GM21786 (cell line): ENCODE measurements around the gene CDKL4.
"Not testable (repeated sequence)": the region's sequence is repeated elsewhere in the genome, so short reads cannot be mapped to it uniquely, and the experiment has no call there.

Source experiments
- ATAC-seq: cut with Tn5 transposase; IDR thresholded peaks from one replicate; pipeline ENCODE4 v1.9.1; 2021; ENCODE audit not compliant: unreplicated experiment

CDKL4 gene

GRCh38 chr2:39144416-39144815, 99.4 kb downstream of the CDKL4 start:
- no peak for ATAC-seq

GRCh38 chr2:39142904-39143605, 100.7 kb downstream of the CDKL4 start:
- no peak for ATAC-seq

- no peak for ATAC-seq
Measured at GRCh38 chr2:39141334-39142271, 102.2 kb downstream of the CDKL4 start.

GRCh38 chr2:39140948-39141333, 102.8 kb downstream of the CDKL4 start:
- not testable (repeated sequence) for ATAC-seq

GRCh38 chr2:39140322-39140847, 103.4 kb downstream of the CDKL4 start:
- ATAC-seq = no peak

- no peak for ATAC-seq
Measured at GRCh38 chr2:39139511-39140237, 104.1 kb downstream of the CDKL4 start.

GRCh38 chr2:39138837-39139211, 104.9 kb downstream of the CDKL4 start:
- no peak for ATAC-seq

- ATAC-seq = not testable (repeated sequence)
Measured at GRCh38 chr2:39138187-39138836, 105.5 kb downstream of the CDKL4 start.

GRCh38 chr2:39136799-39137198, 107.0 kb downstream of the CDKL4 start:
- ATAC-seq = no peak

- no peak for ATAC-seq
Measured at GRCh38 chr2:39135690-39136259, 108.0 kb downstream of the CDKL4 start.

- ATAC-seq = no peak
Measured at GRCh38 chr2:39133215-39133851, 110.4 kb downstream of the CDKL4 start.

GRCh38 chr2:39128919-39129391, 114.8 kb downstream of the CDKL4 start:
- peak; percentile 48 for ATAC-seq

- peak; percentile 55 for ATAC-seq
Measured at GRCh38 chr2:39127973-39128372, 115.8 kb downstream of the CDKL4 start.
